A673 (cell line): ENCODE results near the gene DCUN1D4.
"Not testable (repeated sequence)": the region's sequence is repeated elsewhere in the genome, so short reads cannot be mapped to it uniquely, and the experiment has no call there.

Experiments used
- EZH2 ChIP-seq: fragments of 200-600 bp; sonication (generic); IDR thresholded peaks from 2 replicates; pipeline ENCODE4 v1.6.1; 2017; ENCODE audit warnings: borderline replicate concordance, low read depth, mild to moderate bottlenecking, mixed read lengths, antibody characterized with exemption, low read length; ENCODE audit not compliant: poor library complexity, severe bottlenecking
- TF ChIP-seq, protein P1 (sequence below): fragments of 300-800, 200-600 bp; sonication (generic); conservative IDR thresholded peaks from 2 replicates; pipeline ENCODE4 v1.5.1; 2017; ENCODE audit warnings: low read depth, mild to moderate bottlenecking, antibody characterized with exemption, low read length, moderate library complexity, mixed read lengths

DNA sequence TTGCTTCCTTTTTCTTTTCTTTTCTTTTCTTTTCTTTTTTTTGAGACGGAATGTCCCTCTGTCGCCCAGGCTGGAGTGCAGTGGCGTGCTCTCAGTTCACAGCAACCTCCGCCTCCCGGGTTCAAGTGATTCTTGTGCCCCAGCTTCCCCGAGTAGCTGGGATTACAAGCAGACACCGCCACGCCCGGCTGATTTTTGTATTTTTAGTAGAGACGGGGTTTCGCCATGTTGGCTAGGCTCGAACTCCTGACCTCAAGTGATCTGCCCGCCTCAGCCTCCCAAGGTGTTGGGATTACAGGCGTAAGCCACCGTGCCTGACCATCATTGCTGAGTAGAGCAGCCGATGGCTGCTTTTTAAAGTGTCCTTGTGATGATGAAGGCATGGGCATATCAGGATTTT is 50.4 kb downstream of the DCUN1D4 start:
- TF ChIP-seq, protein P1, sequence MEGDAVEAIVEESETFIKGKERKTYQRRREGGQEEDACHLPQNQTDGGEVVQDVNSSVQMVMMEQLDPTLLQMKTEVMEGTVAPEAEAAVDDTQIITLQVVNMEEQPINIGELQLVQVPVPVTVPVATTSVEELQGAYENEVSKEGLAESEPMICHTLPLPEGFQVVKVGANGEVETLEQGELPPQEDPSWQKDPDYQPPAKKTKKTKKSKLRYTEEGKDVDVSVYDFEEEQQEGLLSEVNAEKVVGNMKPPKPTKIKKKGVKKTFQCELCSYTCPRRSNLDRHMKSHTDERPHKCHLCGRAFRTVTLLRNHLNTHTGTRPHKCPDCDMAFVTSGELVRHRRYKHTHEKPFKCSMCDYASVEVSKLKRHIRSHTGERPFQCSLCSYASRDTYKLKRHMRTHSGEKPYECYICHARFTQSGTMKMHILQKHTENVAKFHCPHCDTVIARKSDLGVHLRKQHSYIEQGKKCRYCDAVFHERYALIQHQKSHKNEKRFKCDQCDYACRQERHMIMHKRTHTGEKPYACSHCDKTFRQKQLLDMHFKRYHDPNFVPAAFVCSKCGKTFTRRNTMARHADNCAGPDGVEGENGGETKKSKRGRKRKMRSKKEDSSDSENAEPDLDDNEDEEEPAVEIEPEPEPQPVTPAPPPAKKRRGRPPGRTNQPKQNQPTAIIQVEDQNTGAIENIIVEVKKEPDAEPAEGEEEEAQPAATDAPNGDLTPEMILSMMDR: not testable (repeated sequence)
- TF ChIP-seq EZH2: not testable (repeated sequence)
